ENCODE data around the gene LYPD6.

DNA sequence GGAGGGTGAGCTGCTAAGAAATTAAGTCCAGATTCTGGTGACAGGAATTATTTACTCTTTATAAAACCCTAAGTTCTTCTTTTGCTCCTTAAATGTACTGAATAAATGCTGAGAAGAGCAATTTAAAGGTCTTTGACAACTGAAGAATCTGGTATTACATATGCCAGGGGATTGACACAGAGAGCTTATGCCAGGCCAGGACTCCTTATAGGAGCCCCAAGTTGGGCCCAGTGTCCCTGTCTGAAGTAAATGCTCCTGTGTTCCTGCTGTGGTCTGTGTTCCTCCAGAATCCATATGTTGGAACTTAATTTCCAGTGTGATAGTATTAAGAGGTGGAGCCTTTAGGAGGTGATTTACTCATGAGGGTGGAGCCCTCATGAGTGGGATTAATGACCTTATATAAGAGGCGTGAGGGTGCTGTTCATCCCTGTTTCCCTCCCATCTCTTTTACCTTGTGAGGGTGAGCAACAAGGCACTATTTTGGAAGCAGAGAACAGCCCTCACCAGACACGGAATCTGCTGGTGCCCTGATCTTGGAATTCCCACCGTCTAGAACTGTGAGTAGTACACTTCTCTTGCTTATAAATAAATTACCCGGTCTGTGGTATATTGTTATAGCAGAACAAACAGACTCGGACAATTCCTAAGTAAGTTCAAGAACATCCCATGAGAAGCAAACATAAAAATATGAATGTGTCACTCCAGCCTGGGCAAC lies 39.8 kb downstream of the LYPD6 start:
- no peak for TF ChIP-seq PHF20 (IDR thresholded peaks at IDR 0.05; ENCODE audit: partially characterized antibody)
- no peak for TF ChIP-seq RAD51 (IDR thresholded peaks at IDR 0.05; ENCODE audit: borderline replicate concordance, low read depth)
- no peak for TF ChIP-seq POLR2AphosphoS5 (IDR thresholded peaks at IDR 0.05; ENCODE audit: control insufficient read depth, insufficient read depth, low read depth, low read length)
- no peak for TF ChIP-seq HSF4 (CRISPR knock-in tag; IDR thresholded peaks at IDR 0.05; ENCODE audit: borderline replicate concordance)
- no peak for TF ChIP-seq ZNF311 (CRISPR knock-in tag; IDR thresholded peaks at IDR 0.05)
- no peak for TF ChIP-seq CHD2 (IDR thresholded peaks at IDR 0.05; ENCODE audit: low read depth, low read length)
- TF ChIP-seq, protein P1, sequence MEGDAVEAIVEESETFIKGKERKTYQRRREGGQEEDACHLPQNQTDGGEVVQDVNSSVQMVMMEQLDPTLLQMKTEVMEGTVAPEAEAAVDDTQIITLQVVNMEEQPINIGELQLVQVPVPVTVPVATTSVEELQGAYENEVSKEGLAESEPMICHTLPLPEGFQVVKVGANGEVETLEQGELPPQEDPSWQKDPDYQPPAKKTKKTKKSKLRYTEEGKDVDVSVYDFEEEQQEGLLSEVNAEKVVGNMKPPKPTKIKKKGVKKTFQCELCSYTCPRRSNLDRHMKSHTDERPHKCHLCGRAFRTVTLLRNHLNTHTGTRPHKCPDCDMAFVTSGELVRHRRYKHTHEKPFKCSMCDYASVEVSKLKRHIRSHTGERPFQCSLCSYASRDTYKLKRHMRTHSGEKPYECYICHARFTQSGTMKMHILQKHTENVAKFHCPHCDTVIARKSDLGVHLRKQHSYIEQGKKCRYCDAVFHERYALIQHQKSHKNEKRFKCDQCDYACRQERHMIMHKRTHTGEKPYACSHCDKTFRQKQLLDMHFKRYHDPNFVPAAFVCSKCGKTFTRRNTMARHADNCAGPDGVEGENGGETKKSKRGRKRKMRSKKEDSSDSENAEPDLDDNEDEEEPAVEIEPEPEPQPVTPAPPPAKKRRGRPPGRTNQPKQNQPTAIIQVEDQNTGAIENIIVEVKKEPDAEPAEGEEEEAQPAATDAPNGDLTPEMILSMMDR (IDR thresholded peaks at IDR 0.05 in 2 of 3, conservative IDR thresholded peaks at IDR 0.05 in 1 of 3; ENCODE audit: insufficient read depth in 2 of 3, low read depth in 1 of 3, low read length in 3 of 3), result no peak
- TF ChIP-seq TCF7 (IDR thresholded peaks at IDR 0.05; ENCODE audit: borderline replicate concordance), result no peak
- TF ChIP-seq MXI1 (IDR thresholded peaks at IDR 0.05; ENCODE audit: low read depth, low read length), result no peak
